AG04450 (cell line): ENCODE results near the gene GPX4. TPM values are rescaled to one million over a fixed set of nuclear protein-coding genes. Genes with fewer than 3 reads are reported as not detected.

Source experiments
- CTCF ChIA-PET: fragments of 300-600, 350-600 bp; formaldehyde crosslinking; extraction: SDS; loops from one replicate; lab custom pipeline; 2022; ENCODE audit warnings: antibody characterized with exemption, inconsistent platforms; lab: Charles Lee
- POLR2A ChIA-PET: fragments of 350-600 bp; formaldehyde crosslinking; extraction: SDS; loops from one replicate; lab custom pipeline; 2021; ENCODE audit warnings: antibody characterized with exemption, inconsistent platforms; lab: Yijun Ruan, JAX
- DNase-seq: peaks from one replicate; pipeline ENCODE4 v3.0.0-alpha.2; 2011; ENCODE audit warnings: low read depth, low spot score
- H3K27ac ChIP-seq: one replicate; pipeline ENCODE4 v1.5.1; 2012; ENCODE audit warnings: low read depth, low read length, control low read depth
- H3K27me3 ChIP-seq: one replicate; pipeline ENCODE4 v1.6.0; 2012; ENCODE audit warnings: low read length; ENCODE audit not compliant: control insufficient read depth, insufficient read depth
- H3K4me3 ChIP-seq: 2 replicates; pipeline ENCODE4 v1.5.1; 2011; ENCODE audit warnings: mild to moderate bottlenecking, low read depth, low read length, control low read depth
- H3K9me3 ChIP-seq: 2 replicates; pipeline ENCODE4 v1.5.1; 2012; ENCODE audit warnings: low read length; ENCODE audit not compliant: control insufficient read depth, insufficient read depth
- polyA plus RNA-seq: library from polyadenylated mRNA; depleted of rRNA; stranded (reverse); fragments of >200 nt; gene quantifications from 2 replicates; pipeline ENCODE4 v1.2.3, GENCODE V29; 2011
- TF ChIP-seq, protein P1 (sequence below): IDR thresholded peaks from 2 replicates; pipeline ENCODE4 v1.5.1; 2011; ENCODE audit warnings: low read depth, low read length, control low read depth, inconsistent platforms

The GPX4 gene
- polyA plus RNA-seq, 1 experiment = 627 TPM

DNA sequence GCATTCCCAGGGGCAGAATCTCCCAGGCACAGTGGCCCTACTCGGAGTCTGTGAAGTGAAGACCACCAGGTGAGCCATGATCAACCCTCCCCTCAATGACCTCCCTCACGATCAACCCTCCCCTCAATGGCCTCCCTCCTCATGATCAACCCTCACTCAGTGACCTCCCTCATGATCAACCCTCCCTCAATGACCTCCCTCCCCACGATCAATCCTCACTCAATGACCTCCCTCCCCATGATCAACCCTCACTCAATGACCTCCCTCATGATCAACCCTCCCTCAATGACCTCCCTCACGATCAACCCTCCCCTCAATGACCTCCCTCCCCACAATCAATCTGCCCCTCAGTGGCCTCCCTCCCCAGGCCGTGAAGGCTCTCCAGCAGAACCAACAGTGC lies 38.1 kb downstream of the GPX4 start:
- TF ChIP-seq, protein P1, sequence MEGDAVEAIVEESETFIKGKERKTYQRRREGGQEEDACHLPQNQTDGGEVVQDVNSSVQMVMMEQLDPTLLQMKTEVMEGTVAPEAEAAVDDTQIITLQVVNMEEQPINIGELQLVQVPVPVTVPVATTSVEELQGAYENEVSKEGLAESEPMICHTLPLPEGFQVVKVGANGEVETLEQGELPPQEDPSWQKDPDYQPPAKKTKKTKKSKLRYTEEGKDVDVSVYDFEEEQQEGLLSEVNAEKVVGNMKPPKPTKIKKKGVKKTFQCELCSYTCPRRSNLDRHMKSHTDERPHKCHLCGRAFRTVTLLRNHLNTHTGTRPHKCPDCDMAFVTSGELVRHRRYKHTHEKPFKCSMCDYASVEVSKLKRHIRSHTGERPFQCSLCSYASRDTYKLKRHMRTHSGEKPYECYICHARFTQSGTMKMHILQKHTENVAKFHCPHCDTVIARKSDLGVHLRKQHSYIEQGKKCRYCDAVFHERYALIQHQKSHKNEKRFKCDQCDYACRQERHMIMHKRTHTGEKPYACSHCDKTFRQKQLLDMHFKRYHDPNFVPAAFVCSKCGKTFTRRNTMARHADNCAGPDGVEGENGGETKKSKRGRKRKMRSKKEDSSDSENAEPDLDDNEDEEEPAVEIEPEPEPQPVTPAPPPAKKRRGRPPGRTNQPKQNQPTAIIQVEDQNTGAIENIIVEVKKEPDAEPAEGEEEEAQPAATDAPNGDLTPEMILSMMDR = no peak
- Histone ChIP-seq H3K4me3 (no peak overlapping the region), H3K27me3 (no peaks in the 10 kb centered on the region), H3K9me3 (peaks cover 23% of the 10 kb centered on the region; the same call in 1 of the 2 replicates), H3K27ac (no peak overlapping the region)
- ChIA-PET CTCF (no interaction called here), POLR2A (no interaction called here)
- no peak for DNase-seq

DNA sequence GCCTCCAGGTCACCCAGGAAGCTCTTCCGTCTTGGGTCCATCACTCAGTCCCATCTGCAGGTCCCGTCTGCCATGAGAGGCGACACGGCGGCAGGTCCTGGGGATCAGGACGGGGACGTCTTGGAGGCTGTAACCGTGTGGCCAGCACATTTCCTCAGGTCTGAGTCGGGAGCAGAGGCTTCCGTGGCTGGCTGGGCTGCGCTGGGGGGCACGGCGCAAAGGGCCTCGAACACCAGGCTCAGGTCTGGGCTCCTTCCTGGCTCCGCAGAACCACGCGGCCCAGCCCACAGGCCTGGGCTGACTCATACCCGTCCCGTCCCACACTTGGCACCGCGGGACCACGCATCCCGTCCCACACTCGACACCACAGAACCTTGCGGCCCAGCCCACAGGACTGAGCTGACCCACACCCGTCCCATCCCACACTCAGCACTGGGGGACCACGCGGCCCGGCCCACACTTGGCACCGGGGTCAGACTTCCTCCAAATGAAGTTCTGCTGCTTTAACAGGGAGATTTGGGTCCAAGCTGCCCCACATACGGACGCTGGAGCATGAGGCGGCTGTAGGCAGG lies 40.1 kb downstream of the GPX4 start:
- Histone ChIP-seq H3K4me3 (no peak overlapping the region), H3K27ac (no peak overlapping the region), H3K27me3 (no peaks in the 10 kb centered on the region), H3K9me3 (peaks cover 23% of the 10 kb centered on the region; the same call in 1 of the 2 replicates)
- TF ChIP-seq, protein P1 = no peak
- ChIA-PET CTCF (no interaction called here), POLR2A (no interaction called here)
- no peak for DNase-seq

DNA sequence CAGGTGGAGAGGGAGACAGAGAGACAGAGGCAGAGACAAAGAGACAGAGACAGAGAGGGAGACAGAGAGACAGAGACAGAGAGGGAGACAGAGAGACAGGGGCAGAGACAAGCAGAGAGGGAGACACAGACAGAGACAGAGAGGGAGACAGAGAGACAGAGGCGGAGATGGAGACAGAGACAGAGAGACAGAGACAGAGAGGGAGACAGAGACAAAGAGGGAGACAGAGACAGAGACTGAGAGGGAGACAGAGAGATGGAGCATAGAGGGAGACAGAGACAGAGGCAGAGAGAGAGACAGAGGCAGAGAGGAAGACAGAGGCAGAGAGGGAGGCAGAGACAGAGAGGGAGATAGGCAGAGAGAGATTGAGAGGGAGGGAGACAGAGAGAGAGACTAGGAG lies 40.9 kb downstream of the GPX4 start:
- ChIA-PET POLR2A (no interaction called here), CTCF (no interaction called here)
- Histone ChIP-seq H3K4me3 (no peak overlapping the region), H3K27ac (no peak overlapping the region), H3K27me3 (no peaks in the 10 kb centered on the region), H3K9me3 (peaks cover 23% of the 10 kb centered on the region; the same call in 1 of the 2 replicates)
- TF ChIP-seq, protein P1 = no peak
- no peak for DNase-seq

DNA sequence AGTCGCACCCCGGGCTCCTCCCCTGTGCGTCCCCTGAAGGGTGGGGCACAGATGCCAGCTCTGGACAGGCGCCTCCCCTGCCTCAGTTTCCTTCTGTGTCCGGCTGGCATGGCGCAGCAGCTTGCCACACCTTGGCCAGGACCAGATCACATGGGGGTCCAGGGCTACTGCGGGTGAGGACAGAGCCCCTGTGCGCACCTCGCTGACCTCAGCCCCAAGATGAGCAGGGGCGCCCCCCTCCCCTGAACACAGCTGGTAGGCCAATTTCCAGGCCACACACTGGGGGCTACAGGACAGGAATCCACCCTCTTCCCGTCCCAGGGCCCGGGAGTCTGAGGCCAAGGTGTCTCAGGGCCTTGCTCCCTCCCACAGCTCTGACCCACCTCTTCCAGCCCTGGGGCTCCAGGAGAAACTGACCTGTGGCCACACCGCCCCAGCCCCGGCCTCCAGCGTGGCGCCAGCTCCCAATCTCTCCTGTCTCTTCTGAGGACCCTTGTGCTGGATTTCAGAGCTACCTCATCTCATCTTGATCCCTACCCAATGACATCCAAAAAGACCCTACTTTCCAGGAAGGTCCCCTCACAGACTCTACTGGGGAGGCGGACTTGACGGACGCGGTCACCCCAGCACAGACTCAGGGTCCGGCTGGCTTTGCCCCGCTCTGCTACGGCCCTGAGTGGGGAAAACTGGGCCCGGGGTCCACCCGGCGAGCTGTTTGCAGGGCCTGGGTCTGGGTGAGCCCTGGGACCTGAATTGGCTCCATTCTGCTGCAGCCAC lies 42.0 kb downstream of the GPX4 start:
- Histone ChIP-seq H3K9me3 (peaks cover 20% of the 10 kb centered on the region; the same call in 1 of the 2 replicates), H3K27ac (no peak overlapping the region), H3K27me3 (no peaks in the 10 kb centered on the region), H3K4me3 (no peak overlapping the region)
- ChIA-PET POLR2A (no interaction called here), CTCF (interaction anchor here (0.6 kb wide), 1 partner anchor 32 kb away, joined by 6 read pairs; no protein-coding TSS in a partner anchor)
- TF ChIP-seq, protein P1 = no peak
- DNase-seq = no peak

DNA sequence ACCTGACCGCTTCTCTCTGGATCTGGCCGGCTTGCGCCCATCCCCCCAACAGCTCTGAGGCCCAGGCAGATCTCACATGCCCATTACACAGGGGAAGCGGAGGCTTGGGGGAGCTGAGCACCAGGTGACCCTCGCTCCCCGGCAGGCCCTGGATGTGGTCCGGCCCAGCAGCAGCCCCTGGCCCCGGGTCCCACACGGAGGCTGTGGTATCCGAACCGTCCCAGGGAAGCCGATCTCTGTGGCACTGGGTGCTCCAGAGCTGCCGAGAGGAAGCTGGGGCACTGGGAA lies 42.6 kb downstream of the GPX4 start:
- ChIA-PET CTCF (interaction anchor here (0.6 kb wide), 1 partner anchor 33 kb away, joined by 6 read pairs; no protein-coding TSS in a partner anchor), POLR2A (no interaction called here)
- no peak overlapping the region for H3K27ac ChIP-seq

More for the DNA sequence above, 42.6 kb downstream of the GPX4 start:
- H3K27me3 ChIP-seq = no peaks in the 10 kb centered on the region
- DNase-seq = no peak
- TF ChIP-seq, protein P1 = no peak
- no peak overlapping the region for H3K4me3 ChIP-seq
- H3K9me3 ChIP-seq = peaks cover 19% of the 10 kb centered on the region; the same call in 1 of the 2 replicates
